ENCODE data around the gene TPK1. TPM values are rescaled to one million over a fixed set of nuclear protein-coding genes. Genes with fewer than 3 reads are reported as not detected.

Gene TPK1
- total RNA-seq, 1 experiment from 2014 or later, result 3.1 TPM

GRCh38 chr7:144738708-144739314 is 97.0 kb downstream of the TPK1 start:
- TF ChIP-seq, protein P1, sequence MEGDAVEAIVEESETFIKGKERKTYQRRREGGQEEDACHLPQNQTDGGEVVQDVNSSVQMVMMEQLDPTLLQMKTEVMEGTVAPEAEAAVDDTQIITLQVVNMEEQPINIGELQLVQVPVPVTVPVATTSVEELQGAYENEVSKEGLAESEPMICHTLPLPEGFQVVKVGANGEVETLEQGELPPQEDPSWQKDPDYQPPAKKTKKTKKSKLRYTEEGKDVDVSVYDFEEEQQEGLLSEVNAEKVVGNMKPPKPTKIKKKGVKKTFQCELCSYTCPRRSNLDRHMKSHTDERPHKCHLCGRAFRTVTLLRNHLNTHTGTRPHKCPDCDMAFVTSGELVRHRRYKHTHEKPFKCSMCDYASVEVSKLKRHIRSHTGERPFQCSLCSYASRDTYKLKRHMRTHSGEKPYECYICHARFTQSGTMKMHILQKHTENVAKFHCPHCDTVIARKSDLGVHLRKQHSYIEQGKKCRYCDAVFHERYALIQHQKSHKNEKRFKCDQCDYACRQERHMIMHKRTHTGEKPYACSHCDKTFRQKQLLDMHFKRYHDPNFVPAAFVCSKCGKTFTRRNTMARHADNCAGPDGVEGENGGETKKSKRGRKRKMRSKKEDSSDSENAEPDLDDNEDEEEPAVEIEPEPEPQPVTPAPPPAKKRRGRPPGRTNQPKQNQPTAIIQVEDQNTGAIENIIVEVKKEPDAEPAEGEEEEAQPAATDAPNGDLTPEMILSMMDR (conservative IDR thresholded peaks at IDR 0.05), result peak; percentile 78
- Histone ChIP-seq H2BK20ac (ENCODE audit: low read depth, low read length, poor library complexity, severe bottlenecking) (no peak overlapping the region), H3K27ac (ENCODE audit: insufficient read length, low read depth, low read length) (no peak overlapping the region), H2BK15ac (ENCODE audit: low read depth, low read length) (no peak overlapping the region), H4K5ac (ENCODE audit: insufficient read length, low read depth, low read length) (no peak overlapping the region), H3K79me2 (ENCODE audit: insufficient read depth, low read length) (no peaks in the 10 kb centered on the region), H4K20me1 (ENCODE audit: control insufficient read depth, insufficient read depth, insufficient read length) (no peaks in the 10 kb centered on the region), H3K4me2 (ENCODE audit: insufficient read depth, insufficient read length, low read length) (no peak overlapping the region), H2AK5ac (ENCODE audit: insufficient read length, low read length) (no peak overlapping the region), H3K4me1 (ENCODE audit: insufficient read depth, low read length) (no peaks in the 10 kb centered on the region), H4K91ac (ENCODE audit: insufficient read length, low read depth, low read length) (no peak overlapping the region), H2BK12ac (ENCODE audit: insufficient read length, low read depth, low read length) (no peak overlapping the region), H3K23me2 (ENCODE audit: insufficient read length, low read depth, low read length, poor library complexity, severe bottlenecking) (no peaks in the 10 kb centered on the region), H3K14ac (ENCODE audit: insufficient read depth, low read length) (no peak overlapping the region), H3K79me1 (ENCODE audit: insufficient read depth, low read depth, low read length, poor library complexity, severe bottlenecking) (no peaks in the 10 kb centered on the region), H2BK5ac (ENCODE audit: insufficient read length, low read length) (no peak overlapping the region), H3K9ac (ENCODE audit: extremely low read depth, insufficient read length, low read length) (no peak overlapping the region), H3K18ac (ENCODE audit: insufficient read length, low read depth, low read length) (no peak overlapping the region), H3K56ac (ENCODE audit: insufficient read length, low read depth, low read length) (no peak overlapping the region), H2AFZ (ENCODE audit: low read length) (no peak overlapping the region), H3K9me3 (ENCODE audit: control insufficient read depth, low read depth, low read length) (no peaks in the 10 kb centered on the region), H3K23ac (ENCODE audit: insufficient read length, low read depth, low read length) (no peak overlapping the region), H2BK120ac (ENCODE audit: low read depth, low read length, poor library complexity, severe bottlenecking) (no peak overlapping the region), H4K8ac (replicated peaks; ENCODE audit: insufficient read length, low read depth, low read length) (no peak overlapping the region), H3K4ac (ENCODE audit: low read depth, low read length) (no peak overlapping the region), H3K27me3 (ENCODE audit: insufficient read depth, low read length) (no peaks in the 10 kb centered on the region), H3T11ph (ENCODE audit: low read length) (no peak overlapping the region)
- no CpG with 5 or more reads among the region's 5 CpGs for WGBS (ENCODE audit: extremely low coverage, insufficient read length, low lambda C conversion rate)
- Mint-ChIP-seq H3K27me3 (ENCODE audit: low read depth) (no peaks in the 10 kb centered on the region), H3K27ac (no peak overlapping the region), H3K9me3 (no peaks in the 10 kb centered on the region), H3K4me1 (no peaks in the 10 kb centered on the region), H3K36me3 (ENCODE audit: insufficient read depth in 1 of 3, low read depth in 3 of 3) (no peaks in the 10 kb centered on the region), H3K4me3 (no peak overlapping the region)
- DNase-seq, result no peak

All from H9 (cell line).